Left lobe of liver (tissue), 2 donors: ENCODE measurements around the gene OR52D1. TPM values are rescaled to one million over a fixed set of nuclear protein-coding genes. Genes with fewer than 3 reads are reported as not detected.

Experiments used
- ATAC-seq: fragments of 200-7000 bp; cut with Tn5 transposase; one replicate; pipeline ENCODE4 v1.9.1; 2020; ENCODE audit warnings: mild to moderate bottlenecking, moderate library complexity
- DNase-seq: peaks from one replicate; pipeline ENCODE4 v3.0.0-alpha.2; 2020; ENCODE audit warnings: low spot score
- total RNA-seq: library from RNA; stranded (reverse); gene quantifications from one replicate; pipeline ENCODE4 v1.2.1, GENCODE V29; 2021
- donor health status: DM: no; HTN: no; CAD: no; lungs with moderate emphysema.
- donor health status: DM: no; HTN: yes; CAD: no.

OR52D1 gene
- total RNA-seq, 1 donor from 2014 or later, result not detected

DNA sequence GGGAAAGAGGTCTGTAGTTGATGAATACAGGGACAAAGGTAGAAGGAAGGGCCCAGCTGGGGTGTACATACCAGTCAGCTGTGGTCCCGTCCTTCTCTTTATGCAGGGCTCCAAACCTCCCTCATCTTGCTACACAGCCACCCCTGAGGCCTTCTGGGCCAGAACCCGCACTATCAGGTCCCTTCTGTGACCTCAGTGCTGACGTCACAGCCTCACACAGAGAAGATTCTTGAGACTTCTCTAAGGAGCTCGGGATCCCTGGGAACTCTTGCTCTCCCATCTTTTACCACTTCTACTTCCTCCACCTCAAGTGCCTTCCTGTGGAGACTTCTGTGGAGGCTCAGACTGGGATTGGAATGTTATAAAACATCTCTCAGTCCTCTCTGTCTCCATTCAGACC lies 21.3 kb downstream of the OR52D1 start, which contains the start of gene UBQLN3:
Gene UBQLN3, minus strand, starts transcription at position 155 of the 400 bp plus-strand sequence. CDS start 399 bp downstream, outside the sequence.
- ATAC-seq (no peak), DNase-seq (no peak)

GRCh38 chr11:5514841-5515240 lies 26.4 kb downstream of the OR52D1 start:
- DNase-seq (no peak), ATAC-seq (no peak)

GRCh38 chr11:5516599-5516998 lies 28.1 kb downstream of the OR52D1 start, which contains the start of gene UBQLNL:
UBQLNL (minus strand) TSS chr11:5516699; CDS start chr11:5516441, 258 bp downstream.
- no peak for DNase-seq
- no peak for ATAC-seq

DNA sequence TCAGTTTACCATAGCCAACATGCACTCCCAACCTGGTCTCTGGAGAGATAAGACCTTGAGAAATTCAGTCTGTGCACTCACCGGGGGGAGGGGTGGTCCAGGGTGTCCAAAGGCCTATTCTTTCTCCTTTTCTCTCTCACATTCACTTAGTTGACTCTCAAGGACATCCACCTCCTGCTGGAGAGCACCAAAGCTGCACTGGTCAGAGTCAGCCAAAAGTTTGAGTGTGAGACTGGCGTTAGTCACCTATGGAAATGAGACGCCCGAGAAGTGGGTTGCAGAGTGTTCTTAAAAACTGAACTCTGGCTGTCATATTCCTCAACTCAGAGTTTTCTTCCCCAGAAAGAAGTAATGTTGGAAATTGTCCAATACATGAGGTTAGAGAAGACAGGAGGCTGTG lies 33.1 kb downstream of the OR52D1 start:
- ATAC-seq (no peak), DNase-seq (no peak)

GRCh38 chr11:5522308-5522707 lies 33.8 kb downstream of the OR52D1 start:
- ATAC-seq, result no peak
- DNase-seq, result no peak

DNA sequence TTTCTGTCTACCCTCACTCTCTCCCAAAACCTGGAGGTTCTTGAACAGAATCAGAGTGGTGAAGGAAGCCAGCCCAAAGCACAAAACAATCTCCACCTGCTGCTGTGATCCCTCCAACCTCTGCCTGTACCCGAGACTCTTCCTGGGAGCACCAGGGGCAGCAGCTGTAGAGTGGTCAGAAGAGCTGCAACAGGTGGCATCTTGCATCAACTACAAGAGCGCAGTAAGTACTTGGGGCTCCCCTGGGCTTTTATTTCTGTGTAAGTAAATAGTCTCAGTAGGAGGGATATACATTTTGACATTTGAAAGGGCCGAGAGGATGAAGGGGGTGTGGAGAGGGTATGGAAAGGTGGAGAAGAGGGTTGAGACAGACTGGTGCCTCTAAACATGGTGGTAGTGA lies 36.3 kb downstream of the OR52D1 start:
- ATAC-seq (no peak), DNase-seq (no peak)

DNA sequence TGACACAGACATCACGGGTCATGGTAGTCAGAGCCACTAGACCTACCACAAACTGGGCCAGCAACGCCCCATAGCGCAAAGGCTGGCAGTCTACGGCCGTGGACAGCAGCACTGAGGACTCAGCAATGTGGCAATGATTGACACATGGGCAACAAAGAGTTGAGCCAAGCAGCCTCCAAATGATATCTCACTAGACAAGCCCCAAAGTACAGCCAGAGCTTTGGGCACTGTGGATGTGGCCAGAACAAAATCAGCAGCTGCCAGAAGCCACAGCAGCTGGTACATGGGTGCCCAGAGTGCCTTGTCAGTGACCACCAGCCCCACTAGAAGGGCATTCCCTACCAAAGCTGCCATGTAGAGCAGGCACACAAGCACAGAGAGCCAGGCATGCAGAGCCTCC lies 39.2 kb downstream of the OR52D1 start:
- DNase-seq (no peak), ATAC-seq (no peak)

DNA sequence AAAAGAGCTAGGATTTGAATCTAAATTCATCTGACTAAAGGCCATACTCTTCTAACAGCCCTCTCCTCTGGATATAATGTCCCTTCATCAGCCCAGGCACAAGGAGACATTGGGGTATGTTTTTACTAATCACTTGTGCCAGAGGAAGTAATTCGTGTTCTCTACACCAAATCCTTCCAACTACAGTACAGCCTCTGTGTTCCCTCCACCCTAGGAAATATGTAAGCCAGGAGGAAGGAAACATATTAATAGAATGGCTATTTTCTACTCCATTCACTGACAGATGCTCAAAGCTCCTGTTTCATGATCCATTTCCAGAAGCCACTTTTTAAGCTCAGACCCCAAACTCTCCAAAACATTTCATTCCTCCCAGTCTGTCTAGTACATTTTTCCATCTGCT lies 40.0 kb downstream of the OR52D1 start:
- DNase-seq (no peak), ATAC-seq (no peak)

DNA sequence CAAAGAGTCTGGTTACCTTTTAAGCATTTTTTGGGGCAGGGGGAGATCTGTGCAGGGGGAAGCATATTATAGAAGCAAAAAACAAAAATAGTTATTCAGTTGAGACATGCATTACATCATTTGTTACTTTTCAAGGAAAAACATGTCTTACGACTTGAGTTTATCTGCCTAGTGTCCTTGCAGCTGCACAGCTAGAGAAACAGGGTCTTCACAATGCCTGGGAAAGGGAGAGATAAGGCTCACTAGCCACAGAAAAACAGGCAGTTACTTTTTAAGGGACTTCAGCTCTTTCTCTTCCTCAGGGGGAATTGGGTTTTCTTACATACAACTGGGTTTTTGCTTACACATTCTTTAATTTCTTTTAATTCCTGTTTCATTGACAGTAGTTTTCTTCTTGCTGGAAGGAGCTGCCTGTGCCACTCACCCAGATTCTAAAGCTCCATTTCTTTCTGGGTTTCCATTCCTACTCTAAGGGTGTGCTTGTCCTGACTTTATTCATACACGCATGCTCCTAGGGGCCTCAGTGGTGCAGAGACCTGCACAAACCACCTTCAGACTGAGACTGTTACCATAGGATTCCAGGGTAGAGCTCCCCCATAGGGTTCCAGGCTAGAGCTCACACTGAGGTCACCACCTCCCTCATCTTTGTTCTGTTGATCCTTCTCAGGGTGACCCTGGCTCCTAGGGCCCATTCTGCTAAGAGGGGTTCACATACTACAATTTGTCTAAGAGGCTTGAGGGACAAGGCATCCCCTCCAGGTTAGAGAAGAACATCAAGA lies 42.8 kb downstream of the OR52D1 start:
- no peak for DNase-seq

GRCh38 chr11:5534046-5534445 lies 45.6 kb downstream of the OR52D1 start:
- DNase-seq, result no peak

More for the DNA sequence above, 42.8 kb downstream of the OR52D1 start:
- no peak for ATAC-seq

DNA sequence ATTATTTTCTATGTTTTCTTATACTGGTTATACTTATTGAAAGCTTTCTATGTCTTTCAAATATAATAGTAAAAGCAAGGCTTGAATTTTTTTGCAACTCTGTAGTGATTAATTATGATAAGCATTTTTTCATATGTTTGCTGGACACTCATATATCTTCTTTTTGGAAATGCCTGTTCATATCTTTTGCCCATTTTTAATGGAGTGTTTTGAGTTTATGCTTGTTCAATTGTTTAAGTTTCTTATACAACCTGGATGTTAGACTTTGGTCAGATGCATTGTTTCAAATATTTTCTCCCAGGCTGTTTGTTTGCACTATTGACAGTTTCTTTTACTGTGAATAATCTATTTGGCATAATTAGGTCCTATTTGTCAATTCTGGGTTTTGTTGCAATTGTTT lies 48.0 kb downstream of the OR52D1 start:
- DNase-seq, result no peak
- no peak for ATAC-seq

More at GRCh38 chr11:5534046-5534445, 45.6 kb downstream of the OR52D1 start:
- ATAC-seq, result no peak

Other genes with a start within 250 kb of the OR52D1 start
- gene HBG1, start 238.8 kb upstream of the OR52D1 start, total RNA-seq, result 2.5 TPM
- gene HBG2, start 233.9 kb upstream of the OR52D1 start, total RNA-seq, result 7.6 TPM
- 1.9 TPM for gene HBE1, start 218.7 kb upstream of the OR52D1 start, total RNA-seq
- gene OR51B4, start 186.7 kb upstream of the OR52D1 start, total RNA-seq, result not detected
- gene OR51B2, start 164.4 kb upstream of the OR52D1 start, total RNA-seq, result not detected
- gene OR51B5, start 145.2 kb upstream of the OR52D1 start, total RNA-seq, result 0.15 TPM
- not detected for gene OR51B6, start 137.2 kb upstream of the OR52D1 start, total RNA-seq
- gene OR51M1, start 104.9 kb upstream of the OR52D1 start, total RNA-seq, result not detected
- not detected for gene OR51Q1, start 66.6 kb upstream of the OR52D1 start, total RNA-seq
- gene OR51I1, start 47.2 kb upstream of the OR52D1 start, total RNA-seq, result not detected
- gene OR51I2, start 39.4 kb upstream of the OR52D1 start, total RNA-seq, result not detected
- not detected for gene UBQLN3, start 21.3 kb downstream of the OR52D1 start, total RNA-seq
- gene UBQLNL, start 28.0 kb downstream of the OR52D1 start, total RNA-seq, result 0.23 TPM
- gene OR52H1, start 59.9 kb downstream of the OR52D1 start, total RNA-seq, result 0.18 TPM
- not detected for gene OR52B6, start 92.2 kb downstream of the OR52D1 start, total RNA-seq
- gene TRIM6, start 108.0 kb downstream of the OR52D1 start, total RNA-seq, result 0.25 TPM
- 1.3 TPM for gene TRIM34, start 136.3 kb downstream of the OR52D1 start, total RNA-seq
- 19.4 TPM for gene TRIM5, start 196.4 kb downstream of the OR52D1 start, total RNA-seq
- 8.0 TPM for gene TRIM22, start 201.1 kb downstream of the OR52D1 start, total RNA-seq
- gene OR56B1, start 247.8 kb downstream of the OR52D1 start, total RNA-seq, result not detected